BLaER1 treated with 17β-estradiol and CSF1 and Interleukin-3, amounts not matched to agents 10 nM and 100 nM (cell line): ENCODE measurements around the gene RAB36.

Experiments
- H3K27ac ChIP-seq, 11 experiments: shearing (Covaris generic); formaldehyde crosslinking; 2 replicates each; pipeline ENCODE4 v1.8.1; 2022
- H3K27me3 ChIP-seq, 11 experiments: shearing (Covaris generic); formaldehyde crosslinking; 2 replicates each; pipeline ENCODE4 v1.8.1; 2022
- H3K36me3 ChIP-seq, 11 experiments: shearing (Covaris generic); formaldehyde crosslinking; 2 replicates each; pipeline ENCODE4 v1.8.1; 2022
- H3K4me1 ChIP-seq, 10 experiments: shearing (Covaris generic); formaldehyde crosslinking; 2 replicates each; pipeline ENCODE4 v1.8.1; 2022
- H3K4me2 ChIP-seq, 11 experiments: shearing (Covaris generic); formaldehyde crosslinking; 2 replicates each; pipeline ENCODE4 v1.8.1; 2022
- H3K4me3 ChIP-seq, 10 experiments: shearing (Covaris generic); formaldehyde crosslinking; 2 replicates each; pipeline ENCODE4 v1.8.1; 2022
- H3K9ac ChIP-seq, 11 experiments: shearing (Covaris generic); formaldehyde crosslinking; 2 replicates each; pipeline ENCODE4 v1.8.1; 2022
- H3K9me3 ChIP-seq, 11 experiments: shearing (Covaris generic); formaldehyde crosslinking; replicated peaks in 1 of 11; 2 replicates each; pipeline ENCODE4 v1.8.1; 2022
- H4K20me1 ChIP-seq, 11 experiments: shearing (Covaris generic); formaldehyde crosslinking; 2 replicates each; pipeline ENCODE4 v1.8.1; 2022
- Cebpa-rat ChIP-seq, 11 experiments: shearing (Covaris generic); IDR thresholded peaks; 2 replicates each; pipeline ENCODE4 v1.8.1; 2022

The RAB36 gene

DNA sequence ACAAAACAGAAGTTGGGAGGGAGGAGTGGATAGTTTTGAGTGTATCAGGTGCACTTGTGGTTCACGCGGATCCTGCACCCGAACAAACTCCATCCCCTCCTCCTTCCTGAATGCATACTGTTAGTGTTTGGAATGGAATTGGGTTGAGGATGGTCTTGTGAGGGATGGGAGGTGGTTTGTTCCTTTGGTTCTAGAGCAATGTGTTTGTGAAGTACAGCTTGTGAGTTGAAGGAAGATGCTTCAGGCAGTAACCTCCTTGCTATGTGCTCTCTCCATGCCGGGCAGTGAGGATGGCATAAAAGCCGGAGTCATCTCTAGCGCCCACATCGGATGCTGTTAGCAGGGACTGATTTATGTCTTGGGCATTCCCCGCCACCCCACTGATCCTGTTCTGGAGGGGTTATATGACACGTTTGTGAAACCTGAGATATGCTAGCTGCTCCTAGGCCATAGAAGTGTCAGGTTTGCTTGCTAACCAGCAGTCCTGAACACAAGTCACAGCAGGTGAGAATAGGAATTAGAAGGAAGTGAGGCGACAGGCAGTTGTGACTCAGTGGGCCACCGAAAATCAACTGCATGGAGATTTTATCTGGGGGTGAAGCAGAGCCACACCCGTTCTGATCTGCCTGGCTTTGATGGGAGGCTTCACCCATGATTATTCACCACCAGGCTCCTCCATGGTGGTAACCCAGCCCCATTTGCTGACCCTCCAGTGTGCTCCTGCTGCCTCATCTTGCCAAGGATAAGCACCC, 37.2 kb downstream of the RAB36 start:
- TF ChIP-seq Cebpa-rat (IDR thresholded peaks at IDR 0.05), result no peak
- H3K9me3 ChIP-seq, result peaks cover 0 to 2% (median under 1%) of the 10 kb centered on the region in 11 experiments; a peak in 8 of 22 replicates
- H3K36me3 ChIP-seq, result peaks cover 0 to 31% (median 0%) of the 10 kb centered on the region in 11 experiments; a peak in 5 of 22 replicates
- H3K27ac ChIP-seq, result peak overlapping the region in 10 of 11 experiments; percentile 5 to 82 (median 78); a peak in 17 of 22 replicates
- peak overlapping the region; percentile 76 to 88 (median 80); a peak in 21 of 22 replicates for H3K9ac ChIP-seq
- peak overlapping the region; percentile 66 to 92 (median 82) for H3K4me3 ChIP-seq
- peaks cover 15 to 83% (median 47%) of the 10 kb centered on the region in 11 experiments; a peak in 21 of 22 replicates for H4K20me1 ChIP-seq
- peaks cover 61 to 88% (median 78%) of the 10 kb centered on the region in 10 experiments for H3K4me1 ChIP-seq
- peaks cover 0 to 21% (median 0%) of the 10 kb centered on the region in 11 experiments; a peak in 8 of 22 replicates for H3K27me3 ChIP-seq
- peak overlapping the region; percentile 91 to 99 (median 97) for H3K4me2 ChIP-seq

- H3K9ac ChIP-seq, result peak overlapping the region; percentile 76 to 88 (median 80); a peak in 21 of 22 replicates
- H3K27me3 ChIP-seq, result peaks cover 0 to 21% (median 0%) of the 10 kb centered on the region in 11 experiments; a peak in 8 of 22 replicates
- H3K4me2 ChIP-seq, result peak overlapping the region; percentile 91 to 99 (median 97)
- TF ChIP-seq Cebpa-rat (IDR thresholded peaks at IDR 0.05), result no peak
- peak overlapping the region in 10 of 11 experiments; percentile 5 to 82 (median 78); a peak in 17 of 22 replicates for H3K27ac ChIP-seq
- no peaks in the 10 kb centered on the region for H3K9me3 ChIP-seq
- H4K20me1 ChIP-seq, result peaks cover 15 to 90% (median 53%) of the 10 kb centered on the region in 11 experiments; a peak in 21 of 22 replicates
- H3K4me1 ChIP-seq, result peaks cover 66 to 91% (median 85%) of the 10 kb centered on the region in 10 experiments
- peak overlapping the region; percentile 66 to 92 (median 82) for H3K4me3 ChIP-seq
- peaks cover 0 to 38% (median 6%) of the 10 kb centered on the region in 11 experiments; a peak in 8 of 22 replicates for H3K36me3 ChIP-seq
Measured at GRCh38 chr22:23183061-23183698, 37.9 kb downstream of the RAB36 start.

GRCh38 chr22:23184100-23184763, 39.0 kb downstream of the RAB36 start:
- Histone ChIP-seq H3K36me3 (peaks cover 0 to 48% (median 7%) of the 10 kb centered on the region in 11 experiments; a peak in 11 of 22 replicates), H3K9ac (peak overlapping the region; percentile 2 to 88 (median 80); a peak in 20 of 22 replicates), H3K4me3 (peak overlapping the region; percentile 66 to 92 (median 82); a peak in 19 of 20 replicates), H4K20me1 (peaks cover 15 to 94% (median 48%) of the 10 kb centered on the region in 11 experiments; a peak in 21 of 22 replicates), H3K27ac (peak overlapping the region; percentile 74 to 83 (median 80); a peak in 19 of 22 replicates), H3K4me2 (peak overlapping the region; percentile 91 to 99 (median 97)), H3K4me1 (peaks cover 66 to 91% (median 86%) of the 10 kb centered on the region in 10 experiments), H3K27me3 (peaks cover 0 to 21% (median 0%) of the 10 kb centered on the region in 11 experiments; a peak in 8 of 22 replicates), H3K9me3 (no peaks in the 10 kb centered on the region)
- no peak for TF ChIP-seq Cebpa-rat (IDR thresholded peaks at IDR 0.05)

DNA sequence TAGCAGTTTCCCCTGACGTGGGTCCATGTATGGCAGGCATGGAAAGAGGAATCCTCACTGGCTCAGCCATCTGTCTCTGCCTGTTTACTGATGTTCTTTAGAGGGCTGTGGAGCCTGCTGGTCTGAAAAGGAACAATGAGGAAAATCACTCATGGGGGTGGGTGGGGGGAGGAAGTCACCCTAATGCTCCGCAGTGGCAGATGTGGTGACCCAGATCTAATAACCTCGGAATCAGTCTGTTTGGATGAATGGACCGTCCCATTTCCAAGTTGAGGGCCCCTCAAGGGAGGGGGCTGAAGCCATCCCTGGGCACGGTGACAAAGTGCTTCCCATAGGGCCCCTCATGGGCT, 39.5 kb downstream of the RAB36 start:
- Histone ChIP-seq H3K4me3 (peak overlapping the region; percentile 46 to 92 (median 82)), H3K9ac (peak overlapping the region; percentile 62 to 88 (median 80); a peak in 21 of 22 replicates), H3K27ac (peak overlapping the region; percentile 69 to 83 (median 80); a peak in 21 of 22 replicates), H3K36me3 (peaks cover 0 to 53% (median 12%) of the 10 kb centered on the region in 11 experiments; a peak in 11 of 22 replicates), H4K20me1 (peaks cover 15 to 94% (median 44%) of the 10 kb centered on the region in 11 experiments; a peak in 21 of 22 replicates), H3K27me3 (peaks cover 0 to 19% (median 0%) of the 10 kb centered on the region in 11 experiments; a peak in 8 of 22 replicates), H3K4me1 (peaks cover 65 to 91% (median 86%) of the 10 kb centered on the region in 10 experiments), H3K4me2 (peak overlapping the region; percentile 91 to 99 (median 97)), H3K9me3 (no peaks in the 10 kb centered on the region)
- TF ChIP-seq Cebpa-rat (IDR thresholded peaks at IDR 0.05), result no peak

DNA sequence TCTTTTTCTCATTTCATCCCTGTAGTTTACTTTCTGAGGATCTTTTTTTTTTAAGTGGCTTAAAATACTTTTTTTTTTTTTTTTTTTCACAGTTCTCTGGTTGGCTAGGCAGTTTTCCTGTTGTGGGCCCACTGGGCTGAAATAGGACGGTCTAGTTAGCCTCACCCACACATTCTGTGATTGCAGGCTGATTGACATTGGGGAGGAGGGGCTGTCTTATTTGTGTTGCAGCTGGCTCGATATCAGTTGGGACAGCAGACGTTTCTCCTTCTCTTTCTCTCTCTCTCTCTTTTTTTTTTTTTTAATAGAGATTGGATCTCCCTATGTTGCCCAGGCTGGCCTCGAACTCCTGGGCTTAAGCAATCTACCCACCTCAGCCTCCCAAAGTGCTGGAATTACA, 41.9 kb downstream of the RAB36 start:
- no peaks in the 10 kb centered on the region for H3K9me3 ChIP-seq
- peaks cover 54 to 99% (median 95%) of the 10 kb centered on the region in 10 experiments for H3K4me1 ChIP-seq
- H3K4me2 ChIP-seq, result peak overlapping the region in 10 of 11 experiments; percentile 91 to 99 (median 96); a peak in 20 of 22 replicates
- no peak overlapping the region for H3K4me3 ChIP-seq
- peaks cover 8 to 72% (median 25%) of the 10 kb centered on the region in 11 experiments; a peak in 18 of 22 replicates for H3K36me3 ChIP-seq
- TF ChIP-seq Cebpa-rat (IDR thresholded peaks at IDR 0.05), result no peak
- peak overlapping the region in 5 of 11 experiments; percentile 20 to 82 (median 48); a peak in 7 of 22 replicates for H3K9ac ChIP-seq
- H4K20me1 ChIP-seq, result peaks cover 13 to 96% (median 45%) of the 10 kb centered on the region in 11 experiments; a peak in 21 of 22 replicates
- H3K27me3 ChIP-seq, result peaks cover 0 to 1% (median 0%) of the 10 kb centered on the region in 11 experiments; a peak in 3 of 22 replicates
- H3K27ac ChIP-seq, result peak overlapping the region in 9 of 11 experiments; percentile 69 to 83 (median 80); a peak in 14 of 22 replicates

DNA sequence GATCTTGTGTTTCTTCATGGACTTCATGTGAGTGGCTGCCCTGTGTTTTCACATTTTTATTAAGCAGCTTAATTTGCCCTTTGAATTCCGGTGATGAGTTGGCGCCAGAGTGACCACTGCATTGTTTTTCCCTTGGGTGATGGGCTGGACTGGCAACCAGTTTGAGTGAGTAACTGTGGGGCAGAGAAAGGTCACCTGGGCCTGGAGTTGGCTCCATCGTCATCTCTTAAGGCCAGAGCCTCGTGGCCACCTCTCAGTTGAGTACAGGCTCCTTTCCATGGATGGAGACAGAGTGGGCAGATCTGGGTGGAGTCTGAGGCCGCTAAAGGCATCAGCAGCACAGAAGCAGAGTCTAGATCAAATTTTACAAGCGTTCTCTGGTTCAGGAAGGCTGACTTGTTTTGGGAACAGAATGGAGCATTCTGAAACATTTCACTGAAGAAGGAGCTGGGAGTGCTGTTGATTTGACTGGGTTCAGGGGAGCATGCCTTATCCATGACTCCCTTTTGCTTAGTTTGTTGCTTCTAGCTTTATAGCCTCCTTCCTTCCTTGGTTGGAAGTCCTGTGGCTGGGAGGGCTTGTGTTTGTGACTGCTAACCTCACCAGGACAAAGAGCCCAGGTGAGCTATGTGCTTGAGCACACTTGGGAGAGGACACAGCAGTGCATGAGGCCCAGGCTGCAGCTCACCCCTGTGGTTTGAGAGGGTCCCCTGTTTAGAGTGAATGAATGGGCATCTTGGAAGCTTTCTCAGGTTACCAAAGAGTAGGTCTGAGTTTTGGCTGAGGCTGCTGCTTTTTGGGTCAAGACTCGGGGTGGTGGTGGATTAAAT, 42.8 kb downstream of the RAB36 start:
- H3K9ac ChIP-seq, result peak overlapping the region in 5 of 11 experiments; percentile 20 to 51 (median 39); a peak in 8 of 22 replicates
- H3K36me3 ChIP-seq, result peaks cover 8 to 79% (median 34%) of the 10 kb centered on the region in 11 experiments; a peak in 18 of 22 replicates
- H3K9me3 ChIP-seq, result no peaks in the 10 kb centered on the region
- peaks cover 15 to 96% (median 45%) of the 10 kb centered on the region in 11 experiments; a peak in 21 of 22 replicates for H4K20me1 ChIP-seq
- peak overlapping the region in 10 of 11 experiments; percentile 0 to 99 (median 96); a peak in 18 of 22 replicates for H3K4me2 ChIP-seq
- H3K4me3 ChIP-seq, result no peak overlapping the region
- peak overlapping the region in 7 of 11 experiments; percentile 24 to 80 (median 74); a peak in 14 of 22 replicates for H3K27ac ChIP-seq
- H3K27me3 ChIP-seq, result no peaks in the 10 kb centered on the region
- peaks cover 52 to 100% (median 97%) of the 10 kb centered on the region in 10 experiments for H3K4me1 ChIP-seq
- TF ChIP-seq Cebpa-rat (IDR thresholded peaks at IDR 0.05), result no peak

- Histone ChIP-seq H3K36me3 (peaks cover 8 to 75% (median 35%) of the 10 kb centered on the region in 11 experiments; a peak in 18 of 22 replicates), H3K4me3 (no peak overlapping the region), H3K4me2 (peak overlapping the region in 9 of 11 experiments; percentile 53 to 98 (median 94); a peak in 16 of 22 replicates), H3K27ac (peak overlapping the region in 8 of 11 experiments; percentile 25 to 80 (median 66); a peak in 16 of 22 replicates), H4K20me1 (peaks cover 20 to 98% (median 50%) of the 10 kb centered on the region in 11 experiments; a peak in 20 of 22 replicates), H3K27me3 (no peaks in the 10 kb centered on the region), H3K9ac (peak overlapping the region in 3 of 11 experiments; percentile 22 to 26 (median 26); a peak in 4 of 22 replicates), H3K9me3 (no peaks in the 10 kb centered on the region), H3K4me1 (peaks cover 43 to 100% (median 90%) of the 10 kb centered on the region in 10 experiments)
- no peak for TF ChIP-seq Cebpa-rat (IDR thresholded peaks at IDR 0.05)
Measured at GRCh38 chr22:23190526-23190925, 45.2 kb downstream of the RAB36 start.
